Natural killer cell (primary cell): ENCODE data around the gene MRPL53. TPM values are rescaled to one million over a fixed set of nuclear protein-coding genes. Genes with fewer than 3 reads are reported as not detected.
"Not testable (repeated sequence)": the region's sequence is repeated elsewhere in the genome, so short reads cannot be mapped to it uniquely, and the experiment has no call there.

Experiments used
- ATAC-seq, 3 donors: fragments of 150-1000 bp in 2 of 3; fragments of 200-7000 bp in 1 of 3; cut with Tn5 transposase; 1 replicate in 1 of 3; 2 replicates in 2 of 3; pipeline ENCODE4 v1.10.0; 2021; ENCODE audit warnings: mild to moderate bottlenecking in 2 of 3, moderate library complexity in 2 of 3
- DNase-seq, 2 donors: peaks; one replicate each; pipeline versions ENCODE4 v3.0.0 to v3.0.0-alpha.2; 2013 to 2021; ENCODE audit warnings: mixed read lengths in 1 of 2
- H3K27ac ChIP-seq: one replicate; pipeline ENCODE4 v1.5.1; 2013; ENCODE audit warnings: mild to moderate bottlenecking, low read length
- H3K27me3 ChIP-seq: one replicate; pipeline ENCODE4 v1.6.1; 2013; ENCODE audit warnings: low read length; ENCODE audit not compliant: control insufficient read depth, insufficient read depth
- H3K36me3 ChIP-seq: one replicate; pipeline ENCODE4 v1.6.1; 2013; ENCODE audit warnings: low read length; ENCODE audit not compliant: control insufficient read depth, insufficient read depth
- H3K4me1 ChIP-seq: one replicate; pipeline ENCODE4 v1.6.1; 2013; ENCODE audit warnings: low read length; ENCODE audit not compliant: control insufficient read depth, insufficient read depth
- H3K4me3 ChIP-seq: one replicate; pipeline ENCODE4 v1.5.1; 2013; ENCODE audit warnings: low read length
- H3K9me3 ChIP-seq: one replicate; pipeline ENCODE4 v1.6.1; 2013; ENCODE audit warnings: low read length; ENCODE audit not compliant: control insufficient read depth, insufficient read depth
- H3K27ac Mint-ChIP-seq, 2 donors: one replicate each; pipeline ENCODE4 v1.8.0; 2022; ENCODE audit warnings: mild to moderate bottlenecking in 2 of 2, mixed read lengths in 2 of 2, moderate library complexity in 1 of 2
- H3K27me3 Mint-ChIP-seq, 2 donors: one replicate each; pipeline ENCODE4 v1.8.0; 2022; ENCODE audit warnings: low read depth in 2 of 2, mixed read lengths in 2 of 2
- H3K36me3 Mint-ChIP-seq: one replicate; pipeline ENCODE4 v1.8.0; 2022; ENCODE audit warnings: mixed read lengths
- H3K4me1 Mint-ChIP-seq, 2 donors: one replicate each; pipeline ENCODE4 v1.8.0; 2022; ENCODE audit warnings: mixed read lengths in 2 of 2
- H3K4me3 Mint-ChIP-seq: one replicate; pipeline ENCODE4 v1.8.0; 2022; ENCODE audit warnings: mild to moderate bottlenecking, moderate library complexity, mixed read lengths
- H3K9me3 Mint-ChIP-seq, 2 donors: one replicate each; pipeline ENCODE4 v1.8.0; 2022; ENCODE audit warnings: mixed read lengths in 2 of 2
- WGBS: methylation state at CpG from one replicate; pipeline ENCODE4 v1.1.7; 2013; ENCODE audit warnings: missing lambda C conversion rate; ENCODE audit not compliant: insufficient coverage; 5-methylcytosine and 5-hydroxymethylcytosine counted together
- intact Hi-C: fragments of 100-400 bp; cut with micrococcal nuclease; formaldehyde crosslinking; loops from one replicate; pipeline ENCODE4 v1.14.2; 2022
- total RNA-seq, 4 donors: library from RNA; stranded (reverse); fragments of 120-200 nt in 1 of 4; gene quantifications; one replicate each; pipeline versions ENCODE4 v1.2.3 to v1.2.4, GENCODE V29; 2013 to 2022
- TF ChIP-seq, protein P1 (sequence below): fragments of 200-600 bp; IDR thresholded peaks from one replicate; pipeline ENCODE4 v1.8.0; 2022; ENCODE audit warnings: antibody characterized with exemption

The MRPL53 gene
- total RNA-seq, 3 donors from 2014 or later (not counting 1 experiment from before 2014, with no cell fraction given) = 42.4 to 49.7 (median 42.4) TPM

DNA sequence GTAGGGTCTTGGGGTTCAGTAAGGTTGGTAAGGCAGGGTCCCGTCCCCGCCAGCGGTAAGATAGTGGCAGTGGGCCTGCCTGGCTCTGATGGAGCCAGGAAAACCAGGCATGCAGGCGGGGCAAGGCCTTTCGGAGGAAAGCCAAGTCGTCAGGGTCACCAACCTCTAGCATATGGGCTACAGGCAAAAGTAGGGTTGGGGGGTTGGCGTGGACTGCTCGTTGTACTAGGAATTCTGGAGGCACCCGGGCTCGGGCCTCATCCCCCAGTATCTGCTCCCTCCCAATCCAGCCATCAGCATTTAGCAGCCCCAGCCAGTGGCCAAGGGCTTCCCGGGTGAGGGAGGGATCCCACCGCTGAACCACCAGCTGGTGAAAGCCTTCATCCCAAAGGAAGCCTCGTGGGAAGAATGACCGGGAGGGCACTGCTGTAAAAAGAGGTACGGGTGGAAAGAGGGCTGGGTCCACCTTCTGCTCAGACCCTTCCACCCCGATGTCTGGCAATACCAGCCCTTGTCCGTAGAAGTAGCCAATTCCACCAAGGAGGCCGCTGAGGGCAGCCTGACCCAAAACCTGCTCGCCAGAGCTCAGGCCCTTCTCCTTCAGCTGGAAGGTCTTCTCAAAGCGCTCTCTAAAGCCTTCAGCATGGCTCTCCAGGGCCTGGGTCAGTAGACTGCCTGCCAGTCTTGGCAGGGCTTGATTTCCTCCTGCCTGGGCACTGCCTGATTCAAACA lies 10.3 kb downstream of the MRPL53 start:
- H3K27me3 ChIP-seq = no peaks in the 10 kb centered on the region
- peaks cover 31% of the 10 kb centered on the region for H3K4me1 ChIP-seq
- WGBS = 96% methylated on average over 20 of the region's 20 CpGs
- Mint-ChIP-seq H3K36me3 (no peaks in the 10 kb centered on the region), H3K27ac (peak overlapping the region in 1 of 2 donors; percentile 63), H3K4me1 (peaks cover 37 to 53% of the 10 kb centered on the region in 2 donors), H3K9me3 (no peaks in the 10 kb centered on the region), H3K4me3 (peak overlapping the region; percentile 58), H3K27me3 (no peaks in the 10 kb centered on the region)
- H3K9me3 ChIP-seq = no peaks in the 10 kb centered on the region
- H3K36me3 ChIP-seq = peaks cover 10% of the 10 kb centered on the region
- no peak overlapping the region for H3K4me3 ChIP-seq
- no peak overlapping the region for H3K27ac ChIP-seq
- DNase-seq (no peak), ATAC-seq (no peak)
- intact Hi-C loops = no loop called here
- TF ChIP-seq, protein P1, sequence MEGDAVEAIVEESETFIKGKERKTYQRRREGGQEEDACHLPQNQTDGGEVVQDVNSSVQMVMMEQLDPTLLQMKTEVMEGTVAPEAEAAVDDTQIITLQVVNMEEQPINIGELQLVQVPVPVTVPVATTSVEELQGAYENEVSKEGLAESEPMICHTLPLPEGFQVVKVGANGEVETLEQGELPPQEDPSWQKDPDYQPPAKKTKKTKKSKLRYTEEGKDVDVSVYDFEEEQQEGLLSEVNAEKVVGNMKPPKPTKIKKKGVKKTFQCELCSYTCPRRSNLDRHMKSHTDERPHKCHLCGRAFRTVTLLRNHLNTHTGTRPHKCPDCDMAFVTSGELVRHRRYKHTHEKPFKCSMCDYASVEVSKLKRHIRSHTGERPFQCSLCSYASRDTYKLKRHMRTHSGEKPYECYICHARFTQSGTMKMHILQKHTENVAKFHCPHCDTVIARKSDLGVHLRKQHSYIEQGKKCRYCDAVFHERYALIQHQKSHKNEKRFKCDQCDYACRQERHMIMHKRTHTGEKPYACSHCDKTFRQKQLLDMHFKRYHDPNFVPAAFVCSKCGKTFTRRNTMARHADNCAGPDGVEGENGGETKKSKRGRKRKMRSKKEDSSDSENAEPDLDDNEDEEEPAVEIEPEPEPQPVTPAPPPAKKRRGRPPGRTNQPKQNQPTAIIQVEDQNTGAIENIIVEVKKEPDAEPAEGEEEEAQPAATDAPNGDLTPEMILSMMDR = no peak

DNA sequence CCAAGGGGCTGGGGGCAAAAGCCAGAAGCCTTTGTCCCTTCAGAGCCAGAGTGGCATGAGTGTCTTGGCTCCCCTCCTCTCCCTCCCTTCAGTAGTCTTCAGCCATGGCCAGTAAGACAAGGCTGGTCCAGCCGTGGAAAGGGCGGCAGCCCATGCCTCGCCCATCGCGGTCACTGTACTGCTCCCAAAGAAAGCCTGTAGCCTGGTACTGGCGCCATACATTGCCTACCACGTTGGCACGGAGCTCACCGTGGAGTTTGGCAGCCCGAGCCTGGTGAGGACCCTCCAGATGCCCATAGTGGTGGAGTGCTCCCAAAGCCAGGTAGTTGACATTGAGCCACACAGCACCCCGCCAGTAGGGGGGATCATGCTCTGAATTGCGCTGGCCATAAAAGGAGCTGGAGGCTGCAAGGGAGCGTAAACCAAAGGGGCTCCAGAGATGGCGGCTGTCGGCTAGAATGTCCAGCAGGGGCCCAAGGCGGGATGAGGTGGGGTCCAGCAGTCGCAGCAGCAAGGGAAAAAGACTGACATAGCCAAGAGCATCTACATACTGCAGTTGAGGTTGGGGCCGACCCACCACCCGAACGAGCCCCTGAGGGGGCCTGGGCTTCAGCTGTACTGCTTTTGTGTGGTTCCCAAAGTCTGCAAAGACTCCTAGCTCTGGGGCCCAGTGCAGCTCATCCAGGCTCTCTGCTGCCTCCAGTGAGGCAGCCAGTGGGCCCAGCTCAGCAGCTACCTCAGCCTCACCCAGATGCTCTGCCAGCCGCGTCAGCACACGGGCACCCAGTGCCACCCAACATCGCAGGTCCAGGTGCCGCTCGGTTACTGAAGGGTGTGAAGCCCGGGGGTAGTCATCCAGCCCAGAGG lies 11.1 kb downstream of the MRPL53 start:
- H3K9me3 ChIP-seq = no peaks in the 10 kb centered on the region
- TF ChIP-seq, protein P1 = no peak
- 95% methylated on average over 27 of the region's 27 CpGs for WGBS
- H3K4me3 Mint-ChIP-seq = no peak overlapping the region
- intact Hi-C loops = no loop called here
- peaks cover 39% of the 10 kb centered on the region for H3K4me1 ChIP-seq
- peaks cover 45 to 61% of the 10 kb centered on the region in 2 donors for H3K4me1 Mint-ChIP-seq
- H3K27me3 Mint-ChIP-seq = no peaks in the 10 kb centered on the region
- no peak overlapping the region for H3K4me3 ChIP-seq
- H3K27ac Mint-ChIP-seq = peak overlapping the region in 1 of 2 donors; percentile 29
- H3K27ac ChIP-seq = no peak overlapping the region
- H3K36me3 Mint-ChIP-seq = no peaks in the 10 kb centered on the region
- ATAC-seq (no peak), DNase-seq (peak in 1 of 2 donors; percentile 29)
- no peaks in the 10 kb centered on the region for H3K9me3 Mint-ChIP-seq
- H3K36me3 ChIP-seq = peaks cover 10% of the 10 kb centered on the region
- no peaks in the 10 kb centered on the region for H3K27me3 ChIP-seq

DNA sequence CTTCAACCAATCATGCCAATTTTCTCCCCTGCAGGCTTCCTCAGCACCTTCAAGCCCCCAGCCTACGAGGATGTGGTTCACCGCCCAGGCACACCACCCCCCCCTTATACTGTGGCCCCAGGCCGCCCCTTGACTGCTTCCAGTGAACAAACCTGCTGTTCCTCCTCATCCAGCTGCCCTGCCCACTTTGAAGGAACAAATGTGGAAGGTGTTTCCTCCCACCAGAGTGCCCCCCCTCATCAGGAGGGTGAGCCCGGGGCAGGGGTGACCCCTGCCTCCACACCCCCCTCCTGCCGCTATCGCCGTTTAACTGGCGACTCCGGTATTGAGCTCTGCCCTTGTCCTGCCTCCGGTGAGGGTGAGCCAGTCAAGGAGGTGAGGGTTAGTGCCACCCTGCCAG lies 12.3 kb downstream of the MRPL53 start:
- H3K36me3 Mint-ChIP-seq, ATAC-seq, H3K9me3 ChIP-seq, H3K27ac ChIP-seq, H3K9me3 Mint-ChIP-seq, H3K4me3 ChIP-seq, H3K27me3 Mint-ChIP-seq, H3K27me3 ChIP-seq, intact Hi-C loops, DNase-seq: not testable (repeated sequence)
- Mint-ChIP-seq H3K4me3 (peak overlapping the region; percentile 98), H3K27ac (peak overlapping the region; percentile 98 to 99), H3K4me1 (peaks cover 48 to 68% of the 10 kb centered on the region in 2 donors)
- H3K36me3 ChIP-seq = peaks cover 10% of the 10 kb centered on the region
- 93% methylated on average over 10 of the region's 10 CpGs for WGBS
- H3K4me1 ChIP-seq = peaks cover 44% of the 10 kb centered on the region

DNA sequence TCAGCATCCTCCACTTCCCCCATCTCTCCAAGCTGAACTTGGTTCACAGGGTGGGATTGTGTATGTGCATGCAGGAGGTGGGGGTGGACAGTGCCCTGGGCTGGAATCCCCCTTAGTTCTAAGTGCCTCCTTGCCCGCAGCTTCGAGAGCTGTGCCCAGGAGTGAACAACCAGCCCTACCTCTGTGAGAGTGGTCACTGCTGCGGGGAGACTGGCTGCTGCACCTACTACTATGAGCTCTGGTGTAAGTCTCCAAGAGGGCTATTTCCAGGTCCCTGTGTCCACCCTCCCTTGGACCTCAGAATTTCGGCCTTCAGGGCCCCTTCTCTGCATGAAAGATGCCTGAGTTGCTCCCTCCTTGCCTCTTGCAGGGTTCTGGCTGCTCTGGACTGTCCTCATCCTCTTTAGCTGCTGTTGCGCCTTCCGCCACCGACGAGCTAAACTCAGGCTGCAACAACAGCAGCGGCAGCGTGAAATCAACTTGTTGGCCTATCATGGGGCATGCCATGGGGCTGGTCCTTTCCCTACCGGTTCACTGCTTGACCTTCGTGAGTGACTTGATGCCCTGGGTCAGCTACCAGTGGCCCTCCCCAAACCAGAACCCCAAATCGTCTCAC lies 12.9 kb downstream of the MRPL53 start:
- Mint-ChIP-seq H3K27ac (peak overlapping the region; percentile 98 to 99), H3K4me1 (peaks cover 54 to 71% of the 10 kb centered on the region in 2 donors), H3K4me3 (peak overlapping the region; percentile 98)
- DNase-seq = peak in 1 of 2 donors; percentile 17
- peaks cover 10% of the 10 kb centered on the region for H3K36me3 ChIP-seq
- H3K9me3 ChIP-seq, H3K36me3 Mint-ChIP-seq, H3K4me3 ChIP-seq, H3K9me3 Mint-ChIP-seq, H3K27ac ChIP-seq, H3K27me3 ChIP-seq, H3K27me3 Mint-ChIP-seq, ATAC-seq: not testable (repeated sequence)
- H3K4me1 ChIP-seq = peaks cover 45% of the 10 kb centered on the region
- 91% methylated on average over 13 of the region's 13 CpGs for WGBS
- intact Hi-C loops = loop anchor here (5.0 to 10.0 kb wide), 2 partner anchors 722 to 1225 kb away; partner anchors contain the start of genes CCT7, PRADC1 and TPRKB
